HG02973 (cell line): ENCODE results near the gene PURA.
A peak's percentile ranks its signal among the peaks of the same experiment; 100 is the strongest.

Experiments
- ATAC-seq: cut with Tn5 transposase; IDR thresholded peaks from one replicate; pipeline ENCODE4 v1.9.1; 2021; ENCODE audit warnings: moderate library complexity; ENCODE audit not compliant: unreplicated experiment

The PURA gene

GRCh38 chr5:140109759-140110645, 3.9 kb upstream of the PURA start:
- no peak for ATAC-seq

- no peak for ATAC-seq
Observed at GRCh38 chr5:140110646-140110957, 3.3 kb upstream of the PURA start.

- ATAC-seq = no peak
Observed at GRCh38 chr5:140111011-140111858, 2.7 kb upstream of the PURA start.

GRCh38 chr5:140111859-140112551, 1.9 kb upstream of the PURA start:
- ATAC-seq = no peak

GRCh38 chr5:140112685-140113179, 1.2 kb upstream of the PURA start:
- no peak for ATAC-seq

- no peak for ATAC-seq
Observed at GRCh38 chr5:140113180-140113698, 670 bp upstream of the PURA start.

GRCh38 chr5:140114341-140115185, 654 bp downstream of the PURA start:
- peak; percentile 25 for ATAC-seq

- ATAC-seq = no peak
Observed at GRCh38 chr5:140115186-140115500, 1.2 kb downstream of the PURA start.

- no peak for ATAC-seq
Observed at GRCh38 chr5:140116716-140117115, 2.8 kb downstream of the PURA start.

- ATAC-seq = no peak
Observed at GRCh38 chr5:140117523-140117922, 3.6 kb downstream of the PURA start.

- ATAC-seq = no peak
Observed at GRCh38 chr5:140118302-140118936, 4.5 kb downstream of the PURA start.

GRCh38 chr5:140125637-140126036, 11.7 kb downstream of the PURA start, which contains the start of gene IGIP:
Gene IGIP, plus strand, starts transcription at chr5:140125937. Its CDS starts 2,540 bp downstream, at chr5:140128477.
- ATAC-seq = no peak

- no peak for ATAC-seq
Observed at GRCh38 chr5:140126315-140127012, 12.6 kb downstream of the PURA start.

GRCh38 chr5:140128376-140128775, 14.5 kb downstream of the PURA start:
- ATAC-seq = no peak

- no peak for ATAC-seq
Observed at GRCh38 chr5:140130949-140131733, 17.2 kb downstream of the PURA start.

GRCh38 chr5:140131967-140132409, 18.1 kb downstream of the PURA start:
- no peak for ATAC-seq

GRCh38 chr5:140133514-140134167, 19.7 kb downstream of the PURA start:
- no peak for ATAC-seq
